Esophagus squamous epithelium (tissue), 5 donors: ENCODE measurements around the gene ESRRA. TPM values are rescaled to one million over a fixed set of nuclear protein-coding genes. Genes with fewer than 3 reads are reported as not detected.

Experiments
- DNase-seq: peaks from one replicate; lab custom pipeline; 2025; lab: John Stamatoyannopoulos, UW
- H3K27ac ChIP-seq, 4 donors: fragments of 200-600 bp; sonication (generic); one replicate each; pipeline ENCODE4 v1.5.1; 2016 to 2019; ENCODE audit warnings: mild to moderate bottlenecking in 1 of 4
- H3K27me3 ChIP-seq, 4 donors: fragments of 200-600 bp; sonication (generic); 1 replicate in 3 of 4; 2 replicates in 1 of 4; pipeline versions ENCODE4 v1.5.1 to v1.6.0; 2017 to 2021; ENCODE audit warnings: antibody characterized with exemption in 1 of 4
- H3K36me3 ChIP-seq, 3 donors: fragments of 200-600 bp; sonication (generic); one replicate each; pipeline ENCODE4 v1.5.1; 2016 to 2019
- H3K4me1 ChIP-seq, 3 donors: fragments of 200-600 bp; sonication (generic); one replicate each; pipeline ENCODE4 v1.5.1; 2017 to 2019
- H3K4me3 ChIP-seq, 4 donors: fragments of 200-600 bp; sonication (generic); 1 replicate in 3 of 4; 2 replicates in 1 of 4; pipeline ENCODE4 v1.5.1; 2016 to 2019; ENCODE audit warnings: mild to moderate bottlenecking in 2 of 4, moderate library complexity in 1 of 4
- H3K9me3 ChIP-seq, 3 donors: fragments of 200-600 bp; sonication (generic); one replicate each; pipeline ENCODE4 v1.5.1; 2016 to 2019
- POLR2A ChIP-seq, 4 donors: fragments of 450-650 bp; IDR thresholded peaks; one replicate each; pipeline ENCODE4 v1.6.1; 2017; ENCODE audit warnings: antibody characterized with exemption in 4 of 4, mild to moderate bottlenecking in 4 of 4, moderate library complexity in 3 of 4
- WGBS, 2 donors: methylation state at CpG; one replicate each; pipeline ENCODE4 v1.1.5; 2018; 5-methylcytosine and 5-hydroxymethylcytosine counted together
- intact Hi-C: fragments of 100-400 bp; cut with DNase I; formaldehyde crosslinking; loops from one replicate; pipeline ENCODE4 v1.15.0; 2022
- total RNA-seq, 4 donors: library from RNA; depleted of rRNA; stranded (reverse); fragments of >200 nt; gene quantifications; one replicate each; pipeline ENCODE4 v1.1.0, GENCODE V29; 2016
- TF ChIP-seq, protein P1 (sequence below), 6 experiments: fragments of 450-650 bp in 4 of 6; fragments of 200-600 bp in 2 of 6; sonication (generic) in 2 of 6; IDR thresholded peaks; one replicate each; pipeline ENCODE4 v1.5.1; 2016 to 2019; ENCODE audit warnings: antibody characterized with exemption in 6 of 6, mild to moderate bottlenecking in 4 of 6, moderate library complexity in 4 of 6
- donor health status: DM: yes; HTN: yes; CAD: no.

Gene ESRRA
- total RNA-seq, 4 donors from 2014 or later = 81.9 to 131 (median 99.7) TPM

- no peak for DNase-seq
- TF ChIP-seq, protein P1, sequence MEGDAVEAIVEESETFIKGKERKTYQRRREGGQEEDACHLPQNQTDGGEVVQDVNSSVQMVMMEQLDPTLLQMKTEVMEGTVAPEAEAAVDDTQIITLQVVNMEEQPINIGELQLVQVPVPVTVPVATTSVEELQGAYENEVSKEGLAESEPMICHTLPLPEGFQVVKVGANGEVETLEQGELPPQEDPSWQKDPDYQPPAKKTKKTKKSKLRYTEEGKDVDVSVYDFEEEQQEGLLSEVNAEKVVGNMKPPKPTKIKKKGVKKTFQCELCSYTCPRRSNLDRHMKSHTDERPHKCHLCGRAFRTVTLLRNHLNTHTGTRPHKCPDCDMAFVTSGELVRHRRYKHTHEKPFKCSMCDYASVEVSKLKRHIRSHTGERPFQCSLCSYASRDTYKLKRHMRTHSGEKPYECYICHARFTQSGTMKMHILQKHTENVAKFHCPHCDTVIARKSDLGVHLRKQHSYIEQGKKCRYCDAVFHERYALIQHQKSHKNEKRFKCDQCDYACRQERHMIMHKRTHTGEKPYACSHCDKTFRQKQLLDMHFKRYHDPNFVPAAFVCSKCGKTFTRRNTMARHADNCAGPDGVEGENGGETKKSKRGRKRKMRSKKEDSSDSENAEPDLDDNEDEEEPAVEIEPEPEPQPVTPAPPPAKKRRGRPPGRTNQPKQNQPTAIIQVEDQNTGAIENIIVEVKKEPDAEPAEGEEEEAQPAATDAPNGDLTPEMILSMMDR (IDR thresholded peaks at IDR 0.05) = no peak
- TF ChIP-seq POLR2A (IDR thresholded peaks at IDR 0.05) = no peak
- intact Hi-C loops = loop anchor here (5.0 kb wide), 1 partner anchor 101 kb away; no protein-coding TSS in a partner anchor
- Histone ChIP-seq H3K4me1 (peaks cover 39 to 73% (median 43%) of the 10 kb centered on the region in 3 donors), H3K4me3 (peak overlapping the region in 2 of 4 donors; percentile 74 to 86), H3K27ac (peak overlapping the region; percentile 92 to 97 (median 94)), H3K36me3 (peaks cover 0 to 16% (median 0%) of the 10 kb centered on the region in 3 donors), H3K27me3 (peaks cover 5 to 46% (median 10%) of the 10 kb centered on the region in 4 donors), H3K9me3 (no peaks in the 10 kb centered on the region)
- WGBS, 2 donors = 82 to 90% methylated on average over 5 to 10 of the region's 13 CpGs
Observed at GRCh38 chr11:64303109-64304031, 2.0 kb upstream of the ESRRA start.

DNA sequence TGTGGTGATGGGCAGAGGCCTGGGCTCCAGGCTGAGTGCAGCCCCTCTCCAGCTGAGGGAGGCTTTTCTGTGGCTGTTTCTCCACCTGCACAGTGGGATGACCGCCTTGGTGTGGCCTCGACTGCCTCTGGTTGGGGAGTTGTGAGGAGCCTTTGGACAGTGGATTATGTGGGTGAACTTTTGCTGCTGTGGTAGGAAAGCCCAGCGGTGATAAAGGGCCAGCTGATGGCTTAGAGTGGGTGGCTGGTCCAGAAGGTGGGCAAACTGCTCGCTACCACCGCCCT, 1.4 kb upstream of the ESRRA start:
- H3K9me3 ChIP-seq = no peaks in the 10 kb centered on the region
- peak overlapping the region; percentile 92 to 97 (median 94) for H3K27ac ChIP-seq
- TF ChIP-seq POLR2A (IDR thresholded peaks at IDR 0.05) = no peak
- TF ChIP-seq, protein P1 (IDR thresholded peaks at IDR 0.05) = no peak
- H3K4me3 ChIP-seq = peak overlapping the region; percentile 35 to 86 (median 74)
- H3K27me3 ChIP-seq = peaks cover 0 to 40% (median 10%) of the 10 kb centered on the region in 4 donors
- peaks cover 38 to 69% (median 42%) of the 10 kb centered on the region in 3 donors for H3K4me1 ChIP-seq
- intact Hi-C loops = loop anchor here (5.0 kb wide), 1 partner anchor 102 kb away; no protein-coding TSS in a partner anchor
- no peak for DNase-seq
- peaks cover 0 to 22% (median 0%) of the 10 kb centered on the region in 3 donors for H3K36me3 ChIP-seq
- WGBS, 2 donors = 46 to 80% methylated on average over 2 to 4 of the region's 5 CpGs

DNA sequence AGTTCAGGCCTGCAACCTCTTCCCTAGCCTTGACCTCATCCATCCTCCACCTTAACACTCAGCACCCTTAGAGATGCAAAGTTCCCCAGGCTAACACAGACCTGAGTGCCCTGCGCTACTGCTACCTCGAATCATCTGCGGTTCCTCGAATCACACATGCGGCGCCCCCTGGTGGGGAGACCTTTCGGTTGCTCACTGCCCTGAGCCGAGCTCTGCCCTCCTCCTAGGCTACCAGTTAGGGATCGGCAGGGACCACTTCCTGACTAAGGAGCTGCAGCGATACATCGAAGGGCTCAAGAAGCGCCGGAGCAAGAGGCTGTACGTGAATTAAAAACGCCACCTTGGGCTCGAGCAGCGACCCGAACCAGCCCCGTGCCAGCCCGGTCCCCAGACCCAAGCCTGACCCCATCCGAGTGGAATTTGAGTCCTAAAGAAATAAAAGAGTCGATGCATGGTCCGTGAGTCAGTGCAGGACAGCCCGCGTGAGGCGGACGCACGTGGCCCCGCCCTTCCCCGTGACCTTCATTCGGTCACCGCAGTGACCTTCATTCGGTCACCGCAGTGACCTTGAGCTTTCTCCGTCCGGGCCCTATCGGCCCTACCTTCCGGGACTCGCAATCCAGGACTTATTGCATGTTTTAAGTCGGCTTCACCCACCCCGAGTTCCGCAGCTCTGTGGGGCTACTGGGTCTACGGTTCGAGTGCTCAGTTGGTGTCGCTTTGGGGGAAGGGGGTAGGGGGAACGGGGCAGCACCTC, 830 bp upstream of the ESRRA start:
- WGBS, 2 donors = 0% methylated on average over 14 to 19 of the region's 46 CpGs
- H3K9me3 ChIP-seq = no peaks in the 10 kb centered on the region
- peaks cover 33 to 64% (median 37%) of the 10 kb centered on the region in 3 donors for H3K4me1 ChIP-seq
- TF ChIP-seq POLR2A (IDR thresholded peaks at IDR 0.05) = peak in 1 of 4 donors; percentile 19
- TF ChIP-seq, protein P1 (IDR thresholded peaks at IDR 0.05) = peak; percentile 81 to 95 (median 92)
- peak; percentile 67 for DNase-seq
- H3K27ac ChIP-seq = peak overlapping the region; percentile 92 to 97 (median 94)
- peaks cover 0 to 24% (median 0%) of the 10 kb centered on the region in 3 donors for H3K36me3 ChIP-seq
- intact Hi-C loops = loop anchor here (5.0 kb wide), 1 partner anchor 102 kb away; no protein-coding TSS in a partner anchor
- H3K27me3 ChIP-seq = peaks cover 0 to 35% (median 6%) of the 10 kb centered on the region in 4 donors
- H3K4me3 ChIP-seq = peak overlapping the region; percentile 35 to 86 (median 74)

- Histone ChIP-seq H3K9me3 (no peaks in the 10 kb centered on the region), H3K27me3 (peaks cover 0 to 21% (median 0%) of the 10 kb centered on the region in 4 donors), H3K4me1 (peaks cover 25 to 64% (median 28%) of the 10 kb centered on the region in 3 donors), H3K36me3 (peaks cover 0 to 24% (median 0%) of the 10 kb centered on the region in 3 donors), H3K4me3 (peak overlapping the region; percentile 71 to 86 (median 74)), H3K27ac (peak overlapping the region; percentile 92 to 97 (median 94))
- TF ChIP-seq, protein P1 (IDR thresholded peaks at IDR 0.05) = peak in 1 of 6 experiments; percentile 18
- peak in 1 of 4 donors; percentile 49 for TF ChIP-seq POLR2A (IDR thresholded peaks at IDR 0.05)
- 0 to 7% methylated on average over 6 to 16 of the region's 71 CpGs for WGBS, 2 donors
- DNase-seq = peak; percentile 52
- intact Hi-C loops = no loop called here
Observed at GRCh38 chr11:64305691-64306562, 603 bp downstream of the ESRRA start.
